Stimulated activated CD8-positive, alpha-beta memory T cell treated with anti-CD3 and anti-CD28 coated beads, Interleukin-7, amount 100 ng/mL, for 4 hours (primary cell): Measurements from ENCODE around the gene STON2.

Source experiments
- DNase-seq, 2 donors: peaks; one replicate each; pipeline ENCODE4 v3.0.0-alpha.2; 2020; ENCODE audit warnings: low read depth in 2 of 2

The STON2 gene

DNA sequence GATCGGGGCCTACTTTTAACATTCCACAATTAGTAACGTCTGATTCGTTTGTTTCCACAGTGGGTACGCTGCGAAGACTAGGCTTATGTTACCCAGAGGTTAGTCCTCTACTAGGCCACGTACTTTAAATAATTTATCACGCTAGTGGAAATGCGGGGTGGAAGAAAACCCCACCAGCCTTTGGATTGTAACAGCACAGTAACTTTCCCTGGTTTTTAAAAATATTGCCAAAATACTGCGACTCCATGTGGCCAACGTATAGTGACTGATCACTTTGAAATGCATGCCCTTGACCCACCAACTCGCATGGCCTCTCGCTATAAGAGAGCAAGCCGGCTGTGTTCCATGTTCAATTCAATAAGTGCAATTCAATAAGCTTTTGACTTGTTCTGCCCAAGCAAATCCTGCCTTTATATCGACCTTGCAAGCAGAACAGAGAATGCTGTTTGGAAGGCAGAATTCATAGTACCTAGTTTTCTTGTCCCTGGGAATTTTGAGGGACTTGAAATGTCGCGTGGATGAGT is 178.5 kb downstream of the STON2 start:
- no peak for DNase-seq

DNA sequence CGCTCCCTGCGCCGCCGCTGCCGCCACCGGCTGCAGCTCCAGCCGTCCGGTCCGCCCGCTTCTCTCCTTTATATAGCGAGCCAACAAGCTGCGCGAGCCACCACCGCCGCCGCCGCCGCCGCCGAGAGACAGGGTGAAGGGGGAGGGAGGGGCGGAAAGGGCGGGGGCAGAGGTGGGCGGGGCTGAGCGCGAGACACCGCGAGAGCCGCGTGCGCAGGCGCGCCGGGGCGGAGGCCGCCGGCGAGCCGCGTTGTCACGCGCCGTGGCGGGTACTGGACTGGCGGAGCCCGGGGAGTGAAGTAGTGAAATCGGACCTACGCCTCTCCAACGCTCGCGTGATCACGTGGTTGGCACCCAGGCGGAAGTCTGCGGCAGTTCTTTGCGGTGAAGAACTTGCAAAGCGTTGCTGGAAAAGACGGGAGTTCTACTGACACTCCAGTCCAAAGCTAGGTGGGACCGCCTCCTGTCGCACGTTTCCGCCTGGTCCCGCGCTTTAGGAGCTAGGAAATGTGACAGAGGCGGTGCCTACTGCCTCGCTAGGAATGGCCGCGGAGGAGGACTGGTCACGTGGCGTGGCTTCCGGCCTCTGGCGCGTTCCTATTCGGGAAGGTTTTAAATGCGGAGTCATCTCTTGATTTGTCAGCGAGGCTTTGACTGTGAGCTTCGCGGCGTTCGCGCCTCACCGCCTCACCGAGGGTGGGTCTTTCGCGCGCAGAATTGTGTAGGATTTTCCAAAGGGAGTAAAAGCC is 179.1 kb downstream of the STON2 start, which contains the start of gene GTF2A1:
Gene GTF2A1 (minus strand): TSS at position 130 of the 749 bp plus-strand sequence. CDS start 441 bp downstream, outside the sequence.
- peak; percentile 84 to 92 for DNase-seq

DNA sequence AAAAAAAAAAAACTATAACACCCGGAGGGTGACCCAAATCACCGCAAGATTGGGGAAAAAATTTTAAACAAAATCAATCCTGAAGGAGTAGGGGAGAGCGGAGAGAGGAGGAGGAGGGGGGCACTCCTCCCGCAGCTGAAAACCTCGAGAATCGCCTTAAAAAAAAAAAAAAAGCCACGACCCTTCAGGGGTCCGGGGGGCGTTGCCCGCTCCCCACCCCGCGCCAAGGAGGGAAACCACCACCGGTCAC is 179.6 kb downstream of the STON2 start:
- no peak for DNase-seq

DNA sequence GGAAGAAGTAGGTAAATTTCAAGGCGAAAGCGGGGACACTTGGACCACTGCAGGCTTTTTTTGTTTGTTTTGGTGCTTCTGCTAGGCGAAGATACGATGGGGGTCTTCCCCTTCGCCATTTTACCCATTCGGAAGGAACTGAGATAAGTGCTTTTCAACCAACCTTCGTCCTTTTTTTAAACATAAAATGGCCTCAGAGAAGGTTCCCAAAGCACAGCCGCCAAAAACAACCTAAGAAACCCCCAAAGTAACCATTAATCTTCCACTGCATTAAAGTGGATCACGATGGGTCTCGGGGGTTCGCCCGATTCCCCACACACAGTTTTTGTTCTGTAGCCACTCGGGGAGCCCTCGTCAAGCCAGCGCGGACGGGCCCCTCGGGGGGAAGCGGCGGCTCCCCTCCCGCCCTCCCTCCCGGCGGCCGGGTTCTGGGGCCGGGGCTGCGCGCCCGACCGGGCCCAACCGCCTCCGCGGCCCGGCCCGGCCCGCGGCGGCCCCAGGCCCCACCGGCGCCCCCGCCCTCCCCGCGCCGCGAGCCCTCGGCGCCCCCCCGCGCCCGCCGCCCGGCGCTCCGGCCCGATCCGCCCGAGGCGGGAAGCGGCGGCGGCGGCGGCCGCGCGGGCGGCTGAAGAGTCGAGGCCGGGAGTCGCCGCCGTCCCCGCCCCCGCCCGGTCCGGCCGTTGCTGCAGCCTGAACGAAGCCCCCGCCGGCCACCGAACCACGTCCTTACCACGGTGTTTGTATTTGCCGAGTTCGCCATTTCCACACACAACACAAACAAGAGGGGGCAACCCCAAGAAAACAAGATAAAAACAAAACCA is 180.2 kb downstream of the STON2 start:
- DNase-seq = peak in 1 of 2 donors; percentile 36

DNA sequence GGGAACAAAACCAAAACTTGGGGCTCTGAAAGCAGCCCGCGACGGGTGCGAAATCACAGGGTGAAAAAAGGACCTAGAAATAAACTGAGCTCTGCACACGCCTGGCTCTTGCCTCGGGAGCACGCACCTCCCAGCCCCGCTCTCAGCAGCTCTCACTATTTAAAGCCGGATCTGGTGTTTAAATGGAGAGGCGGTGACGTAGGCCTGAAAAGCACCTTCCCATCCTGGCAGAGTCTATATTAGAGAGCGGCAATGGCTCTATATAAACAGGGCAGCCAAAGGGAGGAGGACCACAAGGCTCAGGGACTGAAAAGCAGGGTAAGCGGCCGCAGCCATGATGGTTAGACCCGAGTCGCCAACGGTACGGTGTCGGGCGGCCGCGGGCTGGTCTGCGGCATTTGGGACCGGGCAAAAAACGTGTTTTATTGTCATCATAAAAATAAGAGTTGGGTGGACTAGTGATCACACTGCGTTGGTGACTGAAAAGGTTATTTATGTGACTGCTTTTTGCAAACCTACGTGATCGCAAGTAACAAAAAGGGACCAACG is 180.8 kb downstream of the STON2 start:
- peak; percentile 66 to 77 for DNase-seq

DNA sequence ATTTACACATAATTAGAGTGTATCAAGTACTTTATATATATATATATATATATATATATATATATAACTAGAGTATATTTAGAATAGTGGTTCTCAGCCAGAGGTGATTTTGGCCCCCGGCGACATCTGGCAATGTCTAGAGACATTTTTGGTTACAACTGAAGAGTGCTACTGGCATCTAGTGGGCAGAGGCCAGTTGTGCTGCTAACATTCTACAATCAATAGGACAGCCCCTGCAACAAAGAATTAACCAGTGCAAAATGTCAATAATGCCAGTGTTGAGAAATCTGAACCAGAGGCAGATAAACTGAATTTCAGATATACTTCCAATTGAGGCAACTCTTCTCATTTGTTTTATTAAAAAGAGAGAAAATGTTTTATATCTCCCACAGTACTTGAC is 188.3 kb downstream of the STON2 start:
- DNase-seq = no peak
